HEK293 (cell line): ENCODE data around the gene FOXO1.

Experiments
- CTCF ChIP-seq: fragments of 450-650 bp; formaldehyde crosslinking; IDR thresholded peaks from 2 replicates; pipeline ENCODE4 v1.5.1; 2016; ENCODE audit warnings: missing biosample characterization, missing genetic modification characterization
- SP2 ChIP-seq: fragments of 450-650 bp; formaldehyde crosslinking; IDR thresholded peaks from 2 replicates; pipeline ENCODE4 v1.5.1; 2016; ENCODE audit warnings: missing biosample characterization, missing genetic modification characterization
- ZNF274 ChIP-seq, 2 experiments: fragments of 200-500 bp in 1 of 2; fragments of 450-650 bp in 1 of 2; sonication (Bioruptor generic) in 1 of 2; formaldehyde crosslinking in 1 of 2; IDR thresholded peaks; 2 replicates each; pipeline versions ENCODE4 v1.5.1 to v1.6.1; 2014 to 2016; ENCODE audit warnings: borderline replicate concordance in 1 of 2, inconsistent platforms in 1 of 2, low read length in 1 of 2, missing biosample characterization in 1 of 2, missing genetic modification characterization in 1 of 2
- ZNF350 ChIP-seq: fragments of 450-650 bp; formaldehyde crosslinking; IDR thresholded peaks from 2 replicates; pipeline ENCODE4 v1.5.0; 2017; ENCODE audit warnings: missing biosample characterization, mild to moderate bottlenecking, missing genetic modification characterization
- ZNF555 ChIP-seq: fragments of 450-650 bp; formaldehyde crosslinking; conservative IDR thresholded peaks from 2 replicates; pipeline ENCODE4 v1.5.1; 2017; ENCODE audit warnings: missing biosample characterization, mild to moderate bottlenecking, missing genetic modification characterization, inconsistent platforms
- ZNF660 ChIP-seq: fragments of 450-650 bp; IDR thresholded peaks from 2 replicates; pipeline ENCODE4 v1.5.1; 2018; ENCODE audit warnings: missing biosample characterization, mild to moderate bottlenecking, missing genetic modification characterization

DNA sequence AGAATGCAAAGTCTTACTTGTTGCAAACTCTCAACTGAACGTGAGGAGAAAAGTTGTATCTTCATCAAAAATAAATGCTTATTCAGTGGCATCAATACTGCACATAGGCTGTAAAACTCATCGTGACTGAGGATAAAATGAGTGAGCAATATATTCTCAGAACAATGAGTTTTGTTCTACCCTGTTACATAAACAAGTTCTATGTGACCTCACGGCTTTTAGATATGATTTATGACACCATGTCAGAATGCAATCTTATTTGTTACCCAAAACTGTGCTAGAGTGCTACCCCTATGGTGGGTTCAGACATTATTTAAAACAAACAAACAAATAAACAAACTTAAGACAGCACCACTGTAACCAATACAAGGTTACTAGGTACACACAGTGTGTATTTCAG, 55.4 kb downstream of the FOXO1 start:
- TF ChIP-seq CTCF (tag by site-specific recombination) (no peak), ZNF660 (tag by site-specific recombination) (no peak), ZNF350 (no peak), SP2 (no peak), ZNF555 (tag by site-specific recombination) (no peak), ZNF274 (IDR thresholded peaks at IDR 0.05; ENCODE audit: low read length) (no peak), ZNF274 (tag by site-specific recombination; IDR thresholded peaks at IDR 0.05; ENCODE audit: borderline replicate concordance) (no peak)
